ENCODE data around the gene EHMT1.

EHMT1 gene

GRCh38 chr9:137750566-137750965 lies 131.8 kb downstream of the EHMT1 start:
- TF ChIP-seq CTCF (IDR thresholded peaks at IDR 0.05; ENCODE audit: low read depth, low read length): no peak
- no peaks in the 10 kb centered on the region for H3K9me3 ChIP-seq (ENCODE audit: severe bottlenecking)
- H3K36me3 ChIP-seq: peaks cover 48% of the 10 kb centered on the region
- DNase-seq: no peak
- no peaks in the 10 kb centered on the region for H3K27me3 ChIP-seq (ENCODE audit: insufficient read depth, low read depth, severe bottlenecking)
- no peak overlapping the region for H3K27ac ChIP-seq
- H3K4me3 ChIP-seq (ENCODE audit: low read depth, low read length): no peak overlapping the region

- no peaks in the 10 kb centered on the region for H3K27me3 ChIP-seq (ENCODE audit: insufficient read depth, low read depth, severe bottlenecking)
- TF ChIP-seq CTCF (IDR thresholded peaks at IDR 0.05; ENCODE audit: low read depth, low read length): no peak
- no peak for DNase-seq
- peaks cover 47% of the 10 kb centered on the region for H3K36me3 ChIP-seq
- no peak overlapping the region for H3K4me3 ChIP-seq (ENCODE audit: low read depth, low read length)
- H3K27ac ChIP-seq: no peak overlapping the region
- no peaks in the 10 kb centered on the region for H3K9me3 ChIP-seq (ENCODE audit: severe bottlenecking)
These were observed 132.8 kb downstream of the EHMT1 start for GRCh38 chr9:137751616-137752015.

- H3K27ac ChIP-seq: no peak overlapping the region
- peaks cover 48% of the 10 kb centered on the region for H3K36me3 ChIP-seq
- no peak for TF ChIP-seq CTCF (IDR thresholded peaks at IDR 0.05; ENCODE audit: low read depth, low read length)
- no peaks in the 10 kb centered on the region for H3K9me3 ChIP-seq (ENCODE audit: severe bottlenecking)
- DNase-seq: no peak
- no peaks in the 10 kb centered on the region for H3K27me3 ChIP-seq (ENCODE audit: insufficient read depth, low read depth, severe bottlenecking)
- H3K4me3 ChIP-seq (ENCODE audit: low read depth, low read length): no peak overlapping the region
These were observed 133.6 kb downstream of the EHMT1 start for GRCh38 chr9:137752426-137752825.

GRCh38 chr9:137753192-137753765 lies 134.5 kb downstream of the EHMT1 start:
- H3K27ac ChIP-seq: no peak overlapping the region
- no peaks in the 10 kb centered on the region for H3K9me3 ChIP-seq (ENCODE audit: severe bottlenecking)
- peaks cover 54% of the 10 kb centered on the region for H3K36me3 ChIP-seq
- no peak for DNase-seq
- H3K4me3 ChIP-seq (ENCODE audit: low read depth, low read length): no peak overlapping the region
- no peak for TF ChIP-seq CTCF (IDR thresholded peaks at IDR 0.05; ENCODE audit: low read depth, low read length)
- H3K27me3 ChIP-seq (ENCODE audit: insufficient read depth, low read depth, severe bottlenecking): no peaks in the 10 kb centered on the region

- no peaks in the 10 kb centered on the region for H3K9me3 ChIP-seq (ENCODE audit: severe bottlenecking)
These were observed 136.6 kb downstream of the EHMT1 start for GRCh38 chr9:137755261-137755927.

More at GRCh38 chr9:137755261-137755927, 136.6 kb downstream of the EHMT1 start:
- Histone ChIP-seq H3K36me3 (peaks cover 60% of the 10 kb centered on the region), H3K27me3 (ENCODE audit: insufficient read depth, low read depth, severe bottlenecking) (no peaks in the 10 kb centered on the region), H3K4me3 (ENCODE audit: low read depth, low read length) (no peak overlapping the region), H3K27ac (no peak overlapping the region)
- no peak for TF ChIP-seq CTCF (IDR thresholded peaks at IDR 0.05; ENCODE audit: low read depth, low read length)
- no peak for DNase-seq
